H1 (cell line): Measurements from ENCODE around the gene IGSF11. TPM values are rescaled to one million over a fixed set of nuclear protein-coding genes. Genes with fewer than 3 reads are reported as not detected.

ENCODE experiments used
- BCL11A ChIP-seq, 2 experiments: IDR thresholded peaks; one replicate each; pipeline ENCODE4 v1.6.1; 2011; ENCODE audit warnings: low read depth in 2 of 2, low read length in 2 of 2, mild to moderate bottlenecking in 2 of 2
- CHD7 ChIP-seq: fragments of 300-600 bp; sonication (generic); IDR thresholded peaks from 2 replicates; pipeline ENCODE4 v1.7.1; 2012; ENCODE audit warnings: low read length, moderate library complexity, mild to moderate bottlenecking, inconsistent platforms; ENCODE audit not compliant: insufficient replicate concordance
- GABPA ChIP-seq: IDR thresholded peaks from 2 replicates; pipeline ENCODE4 v1.6.1; 2011; ENCODE audit warnings: mild to moderate bottlenecking, low read length, moderate library complexity, borderline replicate concordance; ENCODE audit not compliant: insufficient read depth
- GTF2F1 ChIP-seq: IDR thresholded peaks from 2 replicates; pipeline ENCODE4 v1.6.1; 2012; ENCODE audit warnings: low read depth, low read length, improper control_type of control experiment, borderline replicate concordance
- JUN ChIP-seq: IDR thresholded peaks from 2 replicates; pipeline ENCODE4 v1.6.1; 2011; ENCODE audit warnings: low read depth, mild to moderate bottlenecking, improper control_type of control experiment, low read length
- NANOG ChIP-seq: IDR thresholded peaks from 2 replicates; pipeline ENCODE4 v1.6.1; 2011; ENCODE audit warnings: low read length, low read depth, mild to moderate bottlenecking, inconsistent platforms; ENCODE audit not compliant: insufficient read depth, poor library complexity, severe bottlenecking
- SAP30 ChIP-seq: fragments of 300-600 bp; sonication (generic); IDR thresholded peaks from 2 replicates; pipeline ENCODE4 v1.7.1; 2012; ENCODE audit warnings: low read length, moderate library complexity, mild to moderate bottlenecking, inconsistent platforms; ENCODE audit not compliant: insufficient read depth, insufficient replicate concordance
- SP1 ChIP-seq: IDR thresholded peaks from 2 replicates; pipeline ENCODE4 v1.6.1; 2011; ENCODE audit warnings: low read depth, low read length
- SP4 ChIP-seq: IDR thresholded peaks from 2 replicates; pipeline ENCODE4 v1.6.1; 2012; ENCODE audit warnings: low read length, inconsistent platforms
- polyA plus RNA-seq, 7 experiments: library from polyadenylated mRNA; depleted of rRNA in 3 of 7; stranded (reverse) in 5 of 7; unstranded in 2 of 7; fragments of >200 nt in 5 of 7; fragments of 200-250 nt in 2 of 7; gene quantifications; 1 replicate in 5 of 7; 2 replicates in 1 of 7; 4 replicates in 1 of 7; pipeline versions ENCODE4 v1.2.1 to v1.2.3, GENCODE V29; 2011 to 2013; ENCODE audit warnings: missing spikeins in 2 of 7, mixed read lengths in 2 of 7
- total RNA-seq: library from RNA; stranded (reverse); fragmentation: NEBNext Ultra II Directional; extraction: Animal tissue kit (Norgen Biotek cat#: 25700); gene quantifications from 2 replicates; pipeline ENCODE4 v1.2.1, GENCODE V29; 2021

The IGSF11 gene
- total and polyA plus RNA-seq, 2 of the 8 experiments (the other 6 are each of a cell fraction or from before 2014, with no cell fraction given), result 1.1 to 4.1 TPM

GRCh38 chr3:118970819-118971218, 63.8 kb downstream of the IGSF11 start (continued):
- TF ChIP-seq CHD7, result no peak
- TF ChIP-seq GTF2F1, result no peak
- no peak for TF ChIP-seq SP1
- no peak for TF ChIP-seq BCL11A (IDR thresholded peaks at IDR 0.05; ENCODE audit: low read depth in 2 of 2, low read length in 2 of 2)
- no peak for TF ChIP-seq JUN
- TF ChIP-seq SP4, result no peak
- no peak for TF ChIP-seq GABPA
- no peak for TF ChIP-seq NANOG
- no peak for TF ChIP-seq SAP30
